A673 (cell line): ENCODE measurements around the gene ISCU. TPM values are rescaled to one million over a fixed set of nuclear protein-coding genes. Genes with fewer than 3 reads are reported as not detected.

ENCODE experiments used
- BruUV-seq: library from RNA; stranded (reverse); fragments of 400-500 nt; replicated peaks from 2 replicates; lab custom pipeline; 2021; lab: Mats Ljungman, UMichigan
- CTCF ChIA-PET: fragments of 300-600 bp; sonication (Branson Sonifier 250); formaldehyde crosslinking; loops from one replicate; lab custom pipeline; 2022; ENCODE audit warnings: antibody characterized with exemption; lab: Charles Lee
- POLR2A ChIA-PET: fragments of 300-600 bp; sonication (Branson Sonifier 250); formaldehyde crosslinking; loops from one replicate; lab custom pipeline; 2022; ENCODE audit warnings: antibody characterized with exemption; ENCODE audit not compliant: low non-redundant PET; lab: Charles Lee
- DNase-seq: peaks from one replicate; pipeline ENCODE4 v3.0.0-alpha.2; 2015; ENCODE audit warnings: low spot score
- H3K27ac ChIP-seq: fragments of 200-600 bp; sonication (generic); 2 replicates; pipeline ENCODE4 v1.5.1; 2016; ENCODE audit warnings: mixed run types, low read depth, mild to moderate bottlenecking, mixed read lengths, antibody characterized with exemption, low read length; ENCODE audit not compliant: poor library complexity, severe bottlenecking
- H3K27me3 ChIP-seq: fragments of 200-600 bp; sonication (generic); replicated peaks from 2 replicates; pipeline ENCODE4 v1.6.1; 2017; ENCODE audit warnings: mixed run types, low read depth, mild to moderate bottlenecking, mixed read lengths, antibody characterized with exemption, low read length; ENCODE audit not compliant: insufficient read depth, poor library complexity
- H3K36me3 ChIP-seq: fragments of 200-600 bp; sonication (generic); 2 replicates; pipeline ENCODE4 v1.6.1; 2016; ENCODE audit warnings: mixed run types, mild to moderate bottlenecking, mixed read lengths, antibody characterized with exemption, low read length; ENCODE audit not compliant: insufficient read depth, poor library complexity, severe bottlenecking
- H3K4me1 ChIP-seq: fragments of 200-600 bp; sonication (generic); 2 replicates; pipeline ENCODE4 v1.6.1; 2017; ENCODE audit warnings: mixed run types, mild to moderate bottlenecking, mixed read lengths, antibody characterized with exemption, low read length; ENCODE audit not compliant: insufficient read depth, poor library complexity, severe bottlenecking
- H3K4me3 ChIP-seq: fragments of 200-600 bp; sonication (generic); 2 replicates; pipeline ENCODE4 v1.5.1; 2016; ENCODE audit warnings: low read depth, mixed run types, mild to moderate bottlenecking, mixed read lengths, low read length; ENCODE audit not compliant: poor library complexity, severe bottlenecking
- H3K9me3 ChIP-seq: fragments of 200-600 bp; sonication (generic); 2 replicates; pipeline ENCODE4 v1.6.1; 2016; ENCODE audit warnings: mixed run types, low read depth, mild to moderate bottlenecking, mixed read lengths, antibody characterized with exemption, low read length; ENCODE audit not compliant: poor library complexity, severe bottlenecking
- EZH2 ChIP-seq: fragments of 200-600 bp; sonication (generic); IDR thresholded peaks from 2 replicates; pipeline ENCODE4 v1.6.1; 2017; ENCODE audit warnings: borderline replicate concordance, low read depth, mild to moderate bottlenecking, mixed read lengths, antibody characterized with exemption, low read length; ENCODE audit not compliant: poor library complexity, severe bottlenecking
- intact Hi-C: fragments of 100-400 bp; cut with micrococcal nuclease; formaldehyde crosslinking; loops from one replicate; pipeline ENCODE4 v1.10.0; 2022; ENCODE audit not compliant: unreplicated experiment
- total RNA-seq: library from RNA; stranded (reverse); gene quantifications from 2 replicates; pipeline ENCODE4 v1.2.3, GENCODE V29; 2021
- TF ChIP-seq, protein P1 (sequence below): fragments of 300-800, 200-600 bp; sonication (generic); conservative IDR thresholded peaks from 2 replicates; pipeline ENCODE4 v1.5.1; 2017; ENCODE audit warnings: low read depth, mild to moderate bottlenecking, antibody characterized with exemption, low read length, moderate library complexity, mixed read lengths

The ISCU gene
- total RNA-seq, 1 experiment from 2014 or later, result 73.4 TPM

GRCh38 chr12:108560752-108561719 is 1.4 kb upstream of the ISCU start, which contains the start of gene SART3:
Gene SART3, minus strand, starts transcription at chr12:108561173. Its CDS starts 19 bp downstream, at chr12:108561154.
- peak within 1 kb of the TSS; percentile 97 for H3K27ac ChIP-seq
- DNase-seq, result peak; percentile 93
- ChIA-PET POLR2A (no interaction called here), CTCF (no interaction called here)
- no peaks in the 10 kb centered on the region for H3K9me3 ChIP-seq
- intact Hi-C loops, result loop anchor here (5.0 to 10.0 kb wide), 3 partner anchors 174 to 391 kb away; partner anchors contain the start of gene CORO1C
- peaks cover 20% of the 10 kb centered on the region for H3K4me1 ChIP-seq
- peak within 1 kb of the TSS; percentile 79 for H3K4me3 ChIP-seq
- TF ChIP-seq, protein P1, sequence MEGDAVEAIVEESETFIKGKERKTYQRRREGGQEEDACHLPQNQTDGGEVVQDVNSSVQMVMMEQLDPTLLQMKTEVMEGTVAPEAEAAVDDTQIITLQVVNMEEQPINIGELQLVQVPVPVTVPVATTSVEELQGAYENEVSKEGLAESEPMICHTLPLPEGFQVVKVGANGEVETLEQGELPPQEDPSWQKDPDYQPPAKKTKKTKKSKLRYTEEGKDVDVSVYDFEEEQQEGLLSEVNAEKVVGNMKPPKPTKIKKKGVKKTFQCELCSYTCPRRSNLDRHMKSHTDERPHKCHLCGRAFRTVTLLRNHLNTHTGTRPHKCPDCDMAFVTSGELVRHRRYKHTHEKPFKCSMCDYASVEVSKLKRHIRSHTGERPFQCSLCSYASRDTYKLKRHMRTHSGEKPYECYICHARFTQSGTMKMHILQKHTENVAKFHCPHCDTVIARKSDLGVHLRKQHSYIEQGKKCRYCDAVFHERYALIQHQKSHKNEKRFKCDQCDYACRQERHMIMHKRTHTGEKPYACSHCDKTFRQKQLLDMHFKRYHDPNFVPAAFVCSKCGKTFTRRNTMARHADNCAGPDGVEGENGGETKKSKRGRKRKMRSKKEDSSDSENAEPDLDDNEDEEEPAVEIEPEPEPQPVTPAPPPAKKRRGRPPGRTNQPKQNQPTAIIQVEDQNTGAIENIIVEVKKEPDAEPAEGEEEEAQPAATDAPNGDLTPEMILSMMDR, result no peak
- TF ChIP-seq EZH2, result no peak
- no peaks in the 10 kb centered on the region for H3K27me3 ChIP-seq
- peaks cover 25% of the 10 kb centered on the region for H3K36me3 ChIP-seq
- BruUV-seq, result no TSS peak

GRCh38 chr12:108561852-108562347 is 496 bp upstream of the ISCU start:
- DNase-seq, result no peak
- H3K9me3 ChIP-seq, result no peaks in the 10 kb centered on the region
- TF ChIP-seq, protein P1, result no peak
- no peak for TF ChIP-seq EZH2
- H3K36me3 ChIP-seq, result peaks cover 34% of the 10 kb centered on the region
- H3K4me3 ChIP-seq, result peak overlapping the region; percentile 79
- CTCF ChIA-PET, result no interaction called here
- POLR2A ChIA-PET, result no interaction called here
- H3K27me3 ChIP-seq, result no peaks in the 10 kb centered on the region
- no TSS peak for BruUV-seq
- H3K27ac ChIP-seq, result peak overlapping the region; percentile 97
- intact Hi-C loops, result loop anchor here (2.0 to 10.0 kb wide), 5 partner anchors 173 to 535 kb away; partner anchors contain the start of genes CORO1C and UNG
- peaks cover 28% of the 10 kb centered on the region for H3K4me1 ChIP-seq

- TF ChIP-seq, protein P1, result peak; percentile 94
- no peak for TF ChIP-seq EZH2
- intact Hi-C loops, result loop anchor here (1.0 to 10.0 kb wide), 6 partner anchors 55 to 534 kb away; partner anchors contain the start of genes CORO1C and UNG
- Histone ChIP-seq H3K4me1 (peaks cover 42% of the 10 kb centered on the region), H3K4me3 (peak overlapping the region; percentile 79), H3K36me3 (peaks cover 39% of the 10 kb centered on the region), H3K27me3 (no peaks in the 10 kb centered on the region), H3K9me3 (no peaks in the 10 kb centered on the region), H3K27ac (peak overlapping the region; percentile 97)
- ChIA-PET CTCF (no interaction called here), POLR2A (no interaction called here)
- peak; percentile 93 for DNase-seq
- TSS peak; percentile 54 for BruUV-seq
Observed at GRCh38 chr12:108563136-108563803, 874 bp downstream of the ISCU start.
